K562 (cell line): ENCODE measurements around the gene ANKLE1. TPM values are rescaled to one million over a fixed set of nuclear protein-coding genes. Genes with fewer than 3 reads are reported as not detected.

ENCODE experiments used
- JUN ChIP-seq, 2 experiments: sonication (generic) in 1 of 2; formaldehyde crosslinking in 1 of 2; IDR thresholded peaks; 2 replicates each; pipeline versions ENCODE4 v1.6.1 to v1.8.0; 2012 to 2022; ENCODE audit warnings: borderline replicate concordance in 2 of 2, mild to moderate bottlenecking in 2 of 2, improper control_type of control experiment in 1 of 2, low read depth in 1 of 2, low read length in 1 of 2, missing genetic modification reagents in 1 of 2
- JUND ChIP-seq, 2 experiments: IDR thresholded peaks; 2 replicates in 1 of 2; 3 replicates in 1 of 2; pipeline ENCODE4 v1.6.1; 2011; ENCODE audit warnings: borderline replicate concordance in 2 of 2, low read depth in 2 of 2, low read length in 2 of 2, improper control_type of control experiment in 1 of 2, missing biosample characterization in 1 of 2, missing genetic modification characterization in 1 of 2, missing genetic modification reagents in 1 of 2
- LCOR ChIP-seq: sonication (generic); formaldehyde crosslinking; IDR thresholded peaks from 2 replicates; pipeline ENCODE4 v1.8.0; 2022; ENCODE audit warnings: mild to moderate bottlenecking, missing genetic modification reagents
- MIER1 ChIP-seq: fragments of 450-650 bp; IDR thresholded peaks from 2 replicates; pipeline ENCODE4 v1.6.1; 2016; ENCODE audit warnings: antibody characterized with exemption, mild to moderate bottlenecking, low read depth
- NFYB ChIP-seq: IDR thresholded peaks from 2 replicates; pipeline ENCODE4 v1.6.1; 2011; ENCODE audit warnings: mild to moderate bottlenecking, moderate library complexity; ENCODE audit not compliant: insufficient read length; ENCODE audit errors: extremely low read depth
- RCOR1 ChIP-seq, 2 experiments: IDR thresholded peaks; 2 replicates each; pipeline ENCODE4 v1.6.1; 2012; ENCODE audit warnings: low read depth in 2 of 2, low read length in 2 of 2, borderline replicate concordance in 1 of 2, improper control_type of control experiment in 1 of 2
- REST ChIP-seq, 2 experiments: fragments of 450-650 bp; formaldehyde crosslinking in 1 of 2; IDR thresholded peaks; 2 replicates each; pipeline versions ENCODE4 v1.4.0 to v1.6.1; 2014 to 2020; ENCODE audit warnings: mild to moderate bottlenecking in 2 of 2, borderline replicate concordance in 1 of 2, low read depth in 1 of 2
- ZBTB2 ChIP-seq: fragments of 450-650 bp; IDR thresholded peaks from 2 replicates; pipeline ENCODE4 v1.6.1; 2016; ENCODE audit warnings: antibody characterized with exemption
- polyA plus RNA-seq, 8 experiments: library from polyadenylated mRNA; depleted of rRNA in 4 of 8; stranded (reverse) in 5 of 8; unstranded in 3 of 8; fragments of >200 nt; fragmentation: Nextera tagmentation in 2 of 8; fragmentation: Illumina TruSeq in 1 of 8; extraction: Ambion mirVana in 2 of 8; extraction: Trizol in 1 of 8; gene quantifications; 2 replicates each; pipeline versions ENCODE4 v1.2.1 to v1.2.3, GENCODE V29; 2011 to 2014; ENCODE audit warnings: inconsistent platforms in 1 of 8, missing spikeins in 1 of 8
- total RNA-seq, 7 experiments: library from RNA; depleted of rRNA in 6 of 7; stranded (reverse); fragments of >200 nt in 6 of 7; fragmentation: Illumina TruSeq in 2 of 7; extraction: Trizol in 2 of 7; gene quantifications; 2 replicates each; pipeline versions ENCODE4 v1.2.1 to v1.2.3, GENCODE V29; 2011 to 2021; ENCODE audit warnings: low replicate concordance in 1 of 7
- TF ChIP-seq, protein P1 (sequence below), 2 experiments: fragments of 450-650 bp in 1 of 2; sonication (generic) in 1 of 2; formaldehyde crosslinking in 1 of 2; IDR thresholded peaks in 1 of 2; conservative IDR thresholded peaks in 1 of 2; 2 replicates each; pipeline versions ENCODE4 v1.6.1 to v1.8.1; 2016 to 2023; ENCODE audit warnings: mild to moderate bottlenecking in 2 of 2, moderate library complexity in 2 of 2, inconsistent platforms in 1 of 2, missing genetic modification reagents in 1 of 2

ANKLE1 gene
- total and polyA plus RNA-seq, 9 of the 15 experiments (the other 6 are each of a cell fraction or from before 2014, with no cell fraction given) = 0.63 to 9.2 (median 2.9) TPM

GRCh38 chr19:17332360-17332676, 50.6 kb downstream of the ANKLE1 start (continued):
- TF ChIP-seq JUN (IDR thresholded peaks at IDR 0.05; ENCODE audit: borderline replicate concordance, low read depth, low read length) (0 out of 2 replicates have a peak, but pooled peaks have one; percentile 3), JUN (CRISPR knock-in tag; IDR thresholded peaks at IDR 0.05; ENCODE audit: borderline replicate concordance) (no peak), JUND (IDR thresholded peaks at IDR 0.05; ENCODE audit: borderline replicate concordance, low read depth, low read length) (no peak), JUND (tag; IDR thresholded peaks at IDR 0.05; ENCODE audit: borderline replicate concordance, low read depth, low read length) (no peak), REST (IDR thresholded peaks at IDR 0.05; ENCODE audit: borderline replicate concordance) (peak; percentile 97), REST (CRISPR knock-in tag; IDR thresholded peaks at IDR 0.05; ENCODE audit: low read depth) (peak; percentile 87), NFYB (peak; percentile 21), RCOR1 (IDR thresholded peaks at IDR 0.05; ENCODE audit: borderline replicate concordance in 1 of 2, low read depth in 2 of 2, low read length in 2 of 2) (no peak), LCOR (0 out of 2 replicates have a peak, but pooled peaks have one; percentile 64), ZBTB2 (no peak), MIER1 (peak; percentile 50; the same call in 1 of the 2 replicates)
- TF ChIP-seq, protein P1, sequence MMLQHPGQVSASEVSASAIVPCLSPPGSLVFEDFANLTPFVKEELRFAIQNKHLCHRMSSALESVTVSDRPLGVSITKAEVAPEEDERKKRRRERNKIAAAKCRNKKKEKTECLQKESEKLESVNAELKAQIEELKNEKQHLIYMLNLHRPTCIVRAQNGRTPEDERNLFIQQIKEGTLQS (IDR thresholded peaks at IDR 0.05) = no peak
- TF ChIP-seq, protein P1 (CRISPR knock-in tag; conservative IDR thresholded peaks at IDR 0.05) = 0 out of 2 replicates have a peak, but pooled peaks have one; percentile 24
